WTC11 (cell line): ENCODE data around the gene GGA1. TPM values are rescaled to one million over a fixed set of nuclear protein-coding genes. Genes with fewer than 3 reads are reported as not detected.

Experiments used
- ATAC-seq: fragments of 200-7000 bp; cut with Tn5 transposase; 2 replicates; pipeline ENCODE4 v1.10.0; 2021; ENCODE audit warnings: mild to moderate bottlenecking, moderate library complexity
- CTCF ChIA-PET: fragments of 300-600 bp; sonication (Branson Sonifier 250); formaldehyde crosslinking; loops from one replicate; lab custom pipeline; 2021; ENCODE audit warnings: antibody characterized with exemption; lab: Charles Lee
- POLR2A ChIA-PET: fragments of 350-600 bp; sonication (Branson Sonifier 250); formaldehyde crosslinking; loops from one replicate; lab custom pipeline; 2021; ENCODE audit warnings: antibody characterized with exemption; lab: Charles Lee
- DNase-seq: peaks from one replicate; pipeline ENCODE4 v3.0.0; 2021; ENCODE audit warnings: low spot score
- H3K27ac Mint-ChIP-seq: 2 replicates; pipeline ENCODE4 v1.8.0; 2021; ENCODE audit warnings: mixed read lengths
- H3K27me3 Mint-ChIP-seq: 2 replicates; pipeline ENCODE4 v1.8.0; 2021; ENCODE audit warnings: low read depth, mild to moderate bottlenecking, moderate library complexity, mixed read lengths
- H3K36me3 Mint-ChIP-seq: 2 replicates; pipeline ENCODE4 v1.8.0; 2021; ENCODE audit warnings: mixed read lengths
- H3K4me1 Mint-ChIP-seq: 2 replicates; pipeline ENCODE4 v1.8.0; 2022; ENCODE audit warnings: mixed read lengths
- H3K4me3 Mint-ChIP-seq: 2 replicates; pipeline ENCODE4 v1.8.0; 2021; ENCODE audit warnings: mild to moderate bottlenecking, moderate library complexity, mixed read lengths
- H3K9me3 Mint-ChIP-seq: 2 replicates; pipeline ENCODE4 v1.8.0; 2021; ENCODE audit warnings: mixed read lengths
- ARID4B ChIP-seq: sonication (generic); formaldehyde crosslinking; IDR thresholded peaks from 2 replicates; pipeline ENCODE4 v1.8.0; 2023; ENCODE audit warnings: missing genetic modification reagents, mild to moderate bottlenecking, borderline replicate concordance
- ESRRA ChIP-seq: sonication (generic); formaldehyde crosslinking; IDR thresholded peaks from 2 replicates; pipeline ENCODE4 v1.8.1; 2022; ENCODE audit warnings: mild to moderate bottlenecking, missing genetic modification reagents, borderline replicate concordance
- GRHL2 ChIP-seq: fragments of 250-450 bp; sonication (Bioruptor Pico); IDR thresholded peaks from 2 replicates; pipeline ENCODE4 v1.8.0; 2022; ENCODE audit warnings: mild to moderate bottlenecking, moderate library complexity; ENCODE audit not compliant: insufficient replicate concordance, severe bottlenecking
- JUN ChIP-seq: sonication (generic); formaldehyde crosslinking; IDR thresholded peaks from 2 replicates; pipeline ENCODE4 v1.8.0; 2023; ENCODE audit warnings: mild to moderate bottlenecking, missing genetic modification reagents
- MXD4 ChIP-seq: fragments of 250-450 bp; sonication (Bioruptor Pico); IDR thresholded peaks from 2 replicates; pipeline ENCODE4 v1.8.0; 2021; ENCODE audit warnings: mild to moderate bottlenecking, moderate library complexity, borderline replicate concordance
- NR2C2 ChIP-seq: sonication (generic); formaldehyde crosslinking; IDR thresholded peaks from 2 replicates; pipeline ENCODE4 v1.8.0; 2022; ENCODE audit warnings: mild to moderate bottlenecking, missing genetic modification reagents
- PRDM15 ChIP-seq: sonication (generic); formaldehyde crosslinking; IDR thresholded peaks from 2 replicates; pipeline ENCODE4 v1.8.0; 2022; ENCODE audit warnings: missing genetic modification reagents
- PRRX2 ChIP-seq: fragments of 250-450 bp; sonication (Bioruptor Pico); IDR thresholded peaks from 2 replicates; pipeline ENCODE4 v1.8.0; 2021; ENCODE audit warnings: mild to moderate bottlenecking
- SMAD4 ChIP-seq: sonication (generic); formaldehyde crosslinking; IDR thresholded peaks from 2 replicates; pipeline ENCODE4 v1.8.0; 2022; ENCODE audit warnings: mild to moderate bottlenecking, missing genetic modification reagents
- SOX15 ChIP-seq: fragments of 250-450 bp; sonication (Bioruptor Pico); IDR thresholded peaks from 2 replicates; pipeline ENCODE4 v1.9.0; 2021; ENCODE audit warnings: mild to moderate bottlenecking
- TEAD1 ChIP-seq: sonication (generic); formaldehyde crosslinking; IDR thresholded peaks from 2 replicates; pipeline ENCODE4 v1.8.0; 2022; ENCODE audit warnings: mild to moderate bottlenecking, missing genetic modification reagents
- ZNF121 ChIP-seq: sonication (generic); formaldehyde crosslinking; IDR thresholded peaks from 2 replicates; pipeline ENCODE4 v1.8.0; 2023; ENCODE audit warnings: missing genetic modification reagents
- ZNF263 ChIP-seq: sonication (generic); formaldehyde crosslinking; IDR thresholded peaks from 2 replicates; pipeline ENCODE4 v1.8.1; 2022; ENCODE audit warnings: low read depth, mild to moderate bottlenecking, moderate library complexity, missing genetic modification reagents
- ZNF423 ChIP-seq: fragments of 250-450 bp; sonication (Bioruptor Pico); IDR thresholded peaks from 2 replicates; pipeline ENCODE4 v2.1.2; 2022; ENCODE audit warnings: mild to moderate bottlenecking, moderate library complexity
- total RNA-seq: library from RNA; stranded (reverse); gene quantifications from 3 replicates; pipeline ENCODE4 v1.2.3, GENCODE V29; 2021
- TF ChIP-seq, protein P1 (sequence below): sonication (generic); formaldehyde crosslinking; IDR thresholded peaks from 2 replicates; pipeline ENCODE4 v1.8.1; 2023; ENCODE audit warnings: mild to moderate bottlenecking, missing genetic modification reagents
- TF ChIP-seq, protein P2 (sequence below): sonication (generic); formaldehyde crosslinking; IDR thresholded peaks from 2 replicates; pipeline ENCODE4 v1.8.1; 2023; ENCODE audit warnings: mild to moderate bottlenecking, missing genetic modification reagents, borderline replicate concordance

The GGA1 gene
- total RNA-seq, 1 experiment from 2014 or later = 66.3 TPM

DNA sequence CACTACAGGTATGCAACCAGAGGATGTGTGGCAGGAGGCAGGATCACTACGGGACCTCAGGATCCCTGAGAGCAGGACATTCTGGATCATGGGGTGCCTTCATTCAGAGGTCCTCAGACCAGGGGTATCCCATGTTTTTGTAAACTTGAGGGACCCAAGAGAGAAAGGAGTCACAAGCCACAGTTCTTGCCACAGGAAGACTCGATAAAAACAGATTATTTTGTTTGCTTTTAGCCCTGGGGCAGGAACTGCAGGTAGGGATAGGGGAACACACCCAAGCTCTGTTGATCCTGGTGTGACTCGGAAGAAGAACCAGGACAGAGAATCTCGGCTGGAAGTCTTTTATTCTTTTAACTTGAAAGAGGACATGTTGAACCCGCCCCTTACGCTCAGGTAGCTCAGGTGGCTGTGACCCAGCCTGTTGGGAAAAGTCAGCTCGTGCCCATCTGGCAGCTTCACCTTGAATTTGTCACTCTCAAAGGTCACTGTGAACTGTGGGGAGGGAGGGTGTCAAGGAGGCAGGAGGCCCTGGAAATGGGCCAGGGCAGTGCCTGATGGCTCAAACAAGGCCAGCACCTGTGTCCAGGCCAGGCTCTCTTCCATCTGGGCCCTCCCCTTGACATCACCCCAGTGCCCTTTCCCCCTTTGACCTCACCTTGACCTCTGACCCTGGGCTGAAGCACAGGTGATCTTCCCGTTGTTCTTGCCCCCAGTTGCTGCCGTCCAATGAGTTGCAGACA, 38.5 kb upstream of the GGA1 start:
- ChIA-PET POLR2A (interaction anchor here (0.9 to 5.7 kb wide), 6 partner anchors 12 to 31 kb away, joined by 3 to 24 read pairs (median 3); no protein-coding TSS in a partner anchor), CTCF (interaction anchor here (1.1 to 20.7 kb wide), 10 partner anchors 8 to 125 kb away, joined by 3 to 728 read pairs (median 4); partner anchors contain the start of genes LGALS2 and MFNG)
- Mint-ChIP-seq H3K4me1 (peaks cover 27% of the 10 kb centered on the region), H3K27me3 (peaks cover 8% of the 10 kb centered on the region), H3K4me3 (no peak overlapping the region), H3K27ac (peak overlapping the region; percentile 32), H3K36me3 (no peaks in the 10 kb centered on the region), H3K9me3 (no peaks in the 10 kb centered on the region)
- DNase-seq (no peak), ATAC-seq (no peak)
- no peak for TF ChIP-seq ZNF121 (CRISPR knock-in tag)
- TF ChIP-seq ZNF263 = no peak
- 0 out of 2 replicates have a peak, but pooled peaks have one; percentile 17 for TF ChIP-seq ARID4B (CRISPR knock-in tag)
- TF ChIP-seq, protein P1, sequence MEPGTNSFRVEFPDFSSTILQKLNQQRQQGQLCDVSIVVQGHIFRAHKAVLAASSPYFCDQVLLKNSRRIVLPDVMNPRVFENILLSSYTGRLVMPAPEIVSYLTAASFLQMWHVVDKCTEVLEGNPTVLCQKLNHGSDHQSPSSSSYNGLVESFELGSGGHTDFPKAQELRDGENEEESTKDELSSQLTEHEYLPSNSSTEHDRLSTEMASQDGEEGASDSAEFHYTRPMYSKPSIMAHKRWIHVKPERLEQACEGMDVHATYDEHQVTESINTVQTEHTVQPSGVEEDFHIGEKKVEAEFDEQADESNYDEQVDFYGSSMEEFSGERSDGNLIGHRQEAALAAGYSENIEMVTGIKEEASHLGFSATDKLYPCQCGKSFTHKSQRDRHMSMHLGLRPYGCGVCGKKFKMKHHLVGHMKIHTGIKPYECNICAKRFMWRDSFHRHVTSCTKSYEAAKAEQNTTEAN (CRISPR knock-in tag) = no peak

DNA sequence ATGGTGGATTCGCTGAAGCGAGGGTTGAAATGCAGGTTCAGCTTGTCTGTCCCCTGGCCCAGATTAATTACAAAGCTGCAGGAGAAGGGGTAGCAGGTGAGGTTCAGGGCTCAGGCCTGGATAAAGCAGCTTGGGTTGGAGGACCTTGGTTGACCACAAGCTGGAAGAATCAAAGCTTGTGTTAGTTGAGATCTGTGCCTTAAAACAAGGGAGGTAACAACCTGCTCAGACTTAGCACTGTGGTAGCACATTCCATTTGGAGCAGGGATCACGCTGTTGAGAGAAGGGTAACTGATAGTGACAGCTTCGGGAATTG, 38.0 kb upstream of the GGA1 start:
- Mint-ChIP-seq H3K27me3 (peaks cover 8% of the 10 kb centered on the region), H3K9me3 (no peaks in the 10 kb centered on the region), H3K4me1 (peaks cover 27% of the 10 kb centered on the region), H3K4me3 (no peak overlapping the region), H3K27ac (peak overlapping the region; percentile 24; the same call in 1 of the 2 replicates)
- ChIA-PET CTCF (interaction anchor here (1.1 to 20.7 kb wide), 8 partner anchors 9 to 126 kb away, joined by 3 to 728 read pairs (median 4); partner anchors contain the start of gene MFNG), POLR2A (interaction anchor here (0.9 to 5.7 kb wide), 3 partner anchors 22 to 31 kb away, joined by 3 to 24 read pairs (median 3); no protein-coding TSS in a partner anchor)
- DNase-seq = no peak
- ATAC-seq = no peak
- TF ChIP-seq NR2C2 (CRISPR knock-in tag) (0 out of 2 replicates have a peak, but pooled peaks have one; percentile 56), GRHL2 (CRISPR knock-in tag) (no peak), SMAD4 (CRISPR knock-in tag) (no peak), ZNF423 (CRISPR knock-in tag) (no peak), TEAD1 (CRISPR knock-in tag) (no peak), PRRX2 (CRISPR knock-in tag) (no peak), ESRRA (no peak)
- TF ChIP-seq, all 79 proteins: peak for 1
- no peaks in the 10 kb centered on the region for H3K36me3 Mint-ChIP-seq

GRCh38 chr22:37571258-37571991, 37.2 kb upstream of the GGA1 start:
- CTCF ChIA-PET = interaction anchor here (1.1 to 20.7 kb wide), 6 partner anchors 10 to 86 kb away, joined by 3 to 728 read pairs (median 8); partner anchors contain the start of gene MFNG
- Mint-ChIP-seq H3K4me1 (peaks cover 27% of the 10 kb centered on the region), H3K9me3 (no peaks in the 10 kb centered on the region), H3K27ac (no peak overlapping the region), H3K36me3 (no peaks in the 10 kb centered on the region), H3K27me3 (peaks cover 8% of the 10 kb centered on the region), H3K4me3 (no peak overlapping the region)
- DNase-seq = no peak
- ATAC-seq = no peak
- POLR2A ChIA-PET = no interaction called here
- TF ChIP-seq SOX15 (CRISPR knock-in tag) (no peak), MXD4 (CRISPR knock-in tag) (no peak), PRDM15 (CRISPR knock-in tag) (no peak), ESRRA (no peak), JUN (CRISPR knock-in tag) (no peak), PRRX2 (CRISPR knock-in tag) (no peak)
- TF ChIP-seq, protein P2, sequence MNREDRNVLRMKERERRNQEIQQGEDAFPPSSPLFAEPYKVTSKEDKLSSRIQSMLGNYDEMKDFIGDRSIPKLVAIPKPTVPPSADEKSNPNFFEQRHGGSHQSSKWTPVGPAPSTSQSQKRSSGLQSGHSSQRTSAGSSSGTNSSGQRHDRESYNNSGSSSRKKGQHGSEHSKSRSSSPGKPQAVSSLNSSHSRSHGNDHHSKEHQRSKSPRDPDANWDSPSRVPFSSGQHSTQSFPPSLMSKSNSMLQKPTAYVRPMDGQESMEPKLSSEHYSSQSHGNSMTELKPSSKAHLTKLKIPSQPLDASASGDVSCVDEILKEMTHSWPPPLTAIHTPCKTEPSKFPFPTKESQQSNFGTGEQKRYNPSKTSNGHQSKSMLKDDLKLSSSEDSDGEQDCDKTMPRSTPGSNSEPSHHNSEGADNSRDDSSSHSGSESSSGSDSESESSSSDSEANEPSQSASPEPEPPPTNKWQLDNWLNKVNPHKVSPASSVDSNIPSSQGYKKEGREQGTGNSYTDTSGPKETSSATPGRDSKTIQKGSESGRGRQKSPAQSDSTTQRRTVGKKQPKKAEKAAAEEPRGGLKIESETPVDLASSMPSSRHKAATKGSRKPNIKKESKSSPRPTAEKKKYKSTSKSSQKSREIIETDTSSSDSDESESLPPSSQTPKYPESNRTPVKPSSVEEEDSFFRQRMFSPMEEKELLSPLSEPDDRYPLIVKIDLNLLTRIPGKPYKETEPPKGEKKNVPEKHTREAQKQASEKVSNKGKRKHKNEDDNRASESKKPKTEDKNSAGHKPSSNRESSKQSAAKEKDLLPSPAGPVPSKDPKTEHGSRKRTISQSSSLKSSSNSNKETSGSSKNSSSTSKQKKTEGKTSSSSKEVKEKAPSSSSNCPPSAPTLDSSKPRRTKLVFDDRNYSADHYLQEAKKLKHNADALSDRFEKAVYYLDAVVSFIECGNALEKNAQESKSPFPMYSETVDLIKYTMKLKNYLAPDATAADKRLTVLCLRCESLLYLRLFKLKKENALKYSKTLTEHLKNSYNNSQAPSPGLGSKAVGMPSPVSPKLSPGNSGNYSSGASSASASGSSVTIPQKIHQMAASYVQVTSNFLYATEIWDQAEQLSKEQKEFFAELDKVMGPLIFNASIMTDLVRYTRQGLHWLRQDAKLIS (CRISPR knock-in tag) = no peak
